Stimulated activated memory B cell treated with anti-CD40 and anti-IgM and Interleukin-4, amounts not matched to agents 10 μg/mL and 1 μg/mL and 100 μg/mL, for 72 hours (primary cell): Measurements from ENCODE around the gene TP53BP2.
"Not testable (repeated sequence)": the region's sequence is repeated elsewhere in the genome, so short reads cannot be mapped to it uniquely, and the experiment has no call there.

ENCODE experiments used
- ATAC-seq: fragments of 150-1000 bp; cut with Tn5 transposase; 2 replicates; pipeline ENCODE4 v1.10.0; 2021
- H3K27ac Mint-ChIP-seq: one replicate; pipeline ENCODE4 v1.8.0; 2022; ENCODE audit warnings: mild to moderate bottlenecking, mixed read lengths
- H3K27me3 Mint-ChIP-seq: one replicate; pipeline ENCODE4 v1.8.0; 2022; ENCODE audit warnings: mixed read lengths
- H3K36me3 Mint-ChIP-seq: one replicate; pipeline ENCODE4 v1.8.0; 2022; ENCODE audit warnings: mixed read lengths
- H3K4me1 Mint-ChIP-seq: one replicate; pipeline ENCODE4 v1.8.0; 2022; ENCODE audit warnings: mixed read lengths
- H3K4me3 Mint-ChIP-seq: one replicate; pipeline ENCODE4 v1.8.0; 2022; ENCODE audit warnings: mild to moderate bottlenecking, moderate library complexity, mixed read lengths
- H3K9me3 Mint-ChIP-seq: one replicate; pipeline ENCODE4 v1.8.0; 2022; ENCODE audit warnings: mixed read lengths

TP53BP2 gene

DNA sequence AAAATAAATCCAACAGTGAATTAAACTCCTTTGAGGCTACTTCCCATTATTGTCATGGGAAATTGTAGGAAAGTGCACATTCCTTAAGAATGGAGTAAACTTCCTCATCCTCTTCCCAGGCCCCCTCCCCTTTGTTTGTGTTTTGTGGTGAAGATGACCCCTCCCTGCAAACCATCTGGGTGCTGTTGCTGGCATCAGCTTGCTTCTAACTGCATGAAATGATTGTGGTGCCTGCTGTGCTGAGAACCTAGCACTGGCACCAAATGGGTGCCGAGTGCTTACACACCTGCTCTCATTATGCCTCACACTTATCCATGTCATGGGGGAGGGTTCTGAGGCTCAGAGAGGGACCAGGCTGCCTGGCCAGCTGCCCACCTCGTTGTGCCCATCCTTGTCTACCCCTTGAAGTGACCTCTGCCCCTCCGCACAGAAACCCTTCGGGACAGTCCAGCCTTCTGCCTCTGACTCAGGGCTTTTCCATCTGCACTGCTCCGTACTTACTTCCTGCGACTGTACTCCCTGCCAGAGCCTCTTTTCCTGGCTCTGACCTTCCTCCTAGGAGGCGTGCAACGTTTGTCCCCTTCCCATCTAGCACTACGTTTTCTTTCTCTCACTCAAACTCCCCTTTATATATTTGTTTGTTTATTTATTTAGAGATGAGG, 102.8 kb downstream of the TP53BP2 start:
- H3K27ac Mint-ChIP-seq = peak overlapping the region; percentile 62
- no peaks in the 10 kb centered on the region for H3K27me3 Mint-ChIP-seq
- no peak overlapping the region for H3K4me3 Mint-ChIP-seq
- H3K36me3 Mint-ChIP-seq = peaks cover 37% of the 10 kb centered on the region
- ATAC-seq = no peak
- peaks cover 10% of the 10 kb centered on the region for H3K4me1 Mint-ChIP-seq
- H3K9me3 Mint-ChIP-seq = no peaks in the 10 kb centered on the region

DNA sequence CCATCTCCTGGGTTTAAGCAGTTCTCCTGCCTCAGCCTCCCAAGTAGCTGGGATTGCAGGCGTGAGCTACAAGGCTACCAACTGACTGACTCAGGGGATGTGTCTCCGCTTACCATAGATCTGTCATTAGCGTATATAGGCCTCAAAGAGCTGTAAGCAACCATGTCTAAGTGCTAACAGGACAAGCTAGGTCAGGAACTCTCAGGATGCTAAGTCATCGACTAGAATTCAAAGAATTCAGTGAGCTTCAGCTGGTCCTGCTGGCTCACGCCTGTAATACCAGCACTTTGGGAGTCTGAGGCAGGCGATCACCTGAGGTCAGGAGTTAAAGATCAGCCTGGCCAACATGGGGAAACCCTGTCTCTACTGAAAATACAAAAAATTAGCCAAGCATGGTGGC, 103.9 kb downstream of the TP53BP2 start:
- Mint-ChIP-seq H3K4me3 (no peak overlapping the region), H3K36me3 (peaks cover 31% of the 10 kb centered on the region), H3K9me3 (no peaks in the 10 kb centered on the region), H3K27ac (no peak overlapping the region), H3K27me3 (no peaks in the 10 kb centered on the region), H3K4me1 (no peaks in the 10 kb centered on the region)
- ATAC-seq = no peak

DNA sequence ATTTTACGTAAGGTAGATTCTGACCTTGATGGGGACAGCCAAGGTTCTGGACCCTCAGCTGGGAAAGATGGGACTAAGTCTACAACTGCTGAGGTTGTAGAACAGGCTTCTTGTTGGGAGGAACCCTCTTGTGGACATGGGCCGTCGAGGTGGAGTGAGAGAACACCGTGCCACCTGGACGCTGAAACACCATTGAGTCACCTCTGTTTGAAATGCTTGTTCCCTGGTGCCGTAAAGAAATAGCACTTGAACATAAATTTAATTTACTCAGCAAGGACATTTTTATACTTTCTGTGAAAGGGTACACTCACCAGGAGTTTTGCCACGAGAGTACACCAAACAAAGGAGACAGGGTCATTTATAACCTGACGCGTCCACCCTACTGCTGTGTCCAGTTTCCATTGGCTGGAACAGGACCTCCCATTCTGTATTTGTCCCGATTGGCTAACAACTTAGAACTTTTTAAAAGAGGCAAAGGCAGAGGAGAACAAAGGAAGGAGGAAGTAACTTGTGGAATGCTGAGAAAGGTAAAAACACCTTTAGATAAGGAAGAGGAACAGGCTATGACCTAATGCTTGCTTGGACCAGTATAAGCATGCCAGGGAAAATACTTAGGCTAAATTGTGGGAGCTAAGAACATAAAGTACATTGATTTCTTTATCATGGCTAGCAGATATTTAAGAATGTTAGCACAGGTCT, 105.6 kb downstream of the TP53BP2 start:
- not testable (repeated sequence) for H3K4me3 Mint-ChIP-seq, ATAC-seq, H3K9me3 Mint-ChIP-seq, H3K27ac Mint-ChIP-seq, H3K27me3 Mint-ChIP-seq, H3K4me1 Mint-ChIP-seq
- peaks cover 29% of the 10 kb centered on the region for H3K36me3 Mint-ChIP-seq

DNA sequence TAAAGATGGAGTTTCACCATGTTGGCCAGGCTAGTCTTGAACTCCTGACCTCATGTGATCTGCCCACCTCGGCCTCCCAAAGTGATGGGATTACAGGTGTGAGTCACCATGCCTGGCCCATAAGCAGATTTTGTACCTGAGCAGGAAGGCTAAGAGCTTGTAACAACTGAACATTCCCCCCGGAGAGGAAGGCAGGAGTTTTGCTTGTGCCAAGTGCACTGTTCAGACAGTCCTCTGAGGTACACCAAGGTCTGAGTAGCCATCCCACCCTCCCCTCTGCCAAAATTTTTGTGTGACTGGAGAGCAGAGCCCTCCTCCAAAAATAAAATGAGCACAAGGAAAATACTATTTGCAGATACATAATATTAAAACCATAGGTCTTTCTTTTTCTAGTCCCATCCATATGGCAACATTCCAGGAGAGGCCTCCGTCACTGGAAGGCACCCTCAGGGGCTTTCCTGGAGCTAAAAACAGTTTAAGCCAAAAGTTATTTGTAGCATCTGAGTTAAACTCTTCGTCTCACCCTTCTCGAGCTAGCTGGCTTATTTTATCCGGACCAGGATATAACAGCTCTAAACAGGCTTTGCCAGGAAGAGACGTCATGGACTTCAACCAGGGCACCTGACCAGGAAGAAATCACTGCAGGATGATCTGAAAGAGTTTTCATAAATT, 106.2 kb downstream of the TP53BP2 start:
- peaks cover 4% of the 10 kb centered on the region for H3K4me1 Mint-ChIP-seq
- peaks cover 23% of the 10 kb centered on the region for H3K36me3 Mint-ChIP-seq
- ATAC-seq = no peak
- no peak overlapping the region for H3K4me3 Mint-ChIP-seq
- no peaks in the 10 kb centered on the region for H3K27me3 Mint-ChIP-seq
- H3K9me3 Mint-ChIP-seq = no peaks in the 10 kb centered on the region
- no peak overlapping the region for H3K27ac Mint-ChIP-seq

DNA sequence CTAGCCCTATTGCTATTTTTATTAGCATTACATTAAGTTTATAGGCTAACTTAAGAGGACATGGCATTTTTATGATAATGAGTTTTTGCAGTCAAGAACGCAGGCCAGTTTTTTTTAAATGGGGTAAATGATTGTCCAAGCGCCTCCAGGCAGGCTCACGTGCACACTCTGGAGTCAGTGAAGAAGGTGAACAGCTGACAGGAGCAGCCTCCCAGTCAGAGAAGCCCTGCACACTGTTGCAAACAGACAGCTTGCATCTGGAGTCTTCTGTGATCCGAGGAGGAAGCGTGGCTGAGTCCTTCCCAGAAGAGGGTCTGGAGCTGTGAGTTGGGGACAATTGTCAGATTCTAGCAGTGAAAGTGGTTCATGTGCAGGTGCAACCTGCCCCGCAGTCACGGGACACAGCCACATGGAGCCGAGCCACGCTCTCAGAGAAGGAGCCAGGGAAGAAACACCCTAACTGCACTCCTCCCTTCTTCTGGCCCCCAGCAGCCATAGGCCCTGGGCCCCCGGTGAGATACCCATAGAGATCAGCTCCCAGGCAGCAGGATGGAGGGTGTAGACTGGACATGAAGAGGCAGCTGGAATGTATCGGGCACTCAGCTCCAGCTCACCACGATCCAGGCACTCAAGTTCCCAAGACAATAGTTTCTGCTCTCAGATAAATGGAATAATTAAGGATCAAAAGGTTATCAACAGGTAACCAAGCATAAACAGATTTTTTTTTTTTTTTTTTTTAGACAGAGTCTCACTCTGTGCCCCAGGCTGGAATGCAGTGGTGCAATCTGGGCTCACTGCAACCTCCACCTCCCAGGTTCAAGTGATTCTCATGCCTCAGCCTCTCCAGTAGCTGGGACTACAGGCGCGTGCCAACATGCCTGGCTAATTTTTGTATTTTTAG, 107.0 kb downstream of the TP53BP2 start:
- peaks cover 15% of the 10 kb centered on the region for H3K36me3 Mint-ChIP-seq
- H3K27me3 Mint-ChIP-seq = no peaks in the 10 kb centered on the region
- no peak overlapping the region for H3K4me3 Mint-ChIP-seq

DNA sequence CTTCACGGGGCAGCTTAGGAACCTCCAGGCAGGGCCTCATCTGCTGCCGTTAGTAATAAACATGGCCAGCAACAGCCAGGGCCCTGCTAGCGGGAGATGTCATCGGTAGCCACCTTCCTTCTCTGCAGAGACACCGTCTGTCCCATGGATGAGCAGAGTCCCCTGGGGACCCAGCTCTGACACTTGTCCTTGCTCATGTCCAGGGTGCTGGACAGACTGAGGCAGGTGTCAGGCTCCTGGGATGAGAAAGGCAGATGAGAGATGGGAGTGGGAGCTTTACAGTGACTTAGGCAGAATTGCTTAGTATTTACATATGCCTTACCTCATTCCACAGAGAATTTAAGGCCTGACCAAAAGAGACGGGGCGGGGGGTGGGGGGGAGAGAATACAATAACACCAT, 108.4 kb downstream of the TP53BP2 start:
- H3K27ac Mint-ChIP-seq = no peak overlapping the region
- H3K4me3 Mint-ChIP-seq = no peak overlapping the region
- peaks cover 6% of the 10 kb centered on the region for H3K36me3 Mint-ChIP-seq
- H3K4me1 Mint-ChIP-seq = peaks cover 4% of the 10 kb centered on the region
- H3K27me3 Mint-ChIP-seq = no peaks in the 10 kb centered on the region
- no peaks in the 10 kb centered on the region for H3K9me3 Mint-ChIP-seq
- ATAC-seq = no peak

More for the DNA sequence above, 107.0 kb downstream of the TP53BP2 start:
- H3K27ac Mint-ChIP-seq = no peak overlapping the region
- H3K4me1 Mint-ChIP-seq = peaks cover 4% of the 10 kb centered on the region
- H3K9me3 Mint-ChIP-seq = no peaks in the 10 kb centered on the region
- no peak for ATAC-seq

DNA sequence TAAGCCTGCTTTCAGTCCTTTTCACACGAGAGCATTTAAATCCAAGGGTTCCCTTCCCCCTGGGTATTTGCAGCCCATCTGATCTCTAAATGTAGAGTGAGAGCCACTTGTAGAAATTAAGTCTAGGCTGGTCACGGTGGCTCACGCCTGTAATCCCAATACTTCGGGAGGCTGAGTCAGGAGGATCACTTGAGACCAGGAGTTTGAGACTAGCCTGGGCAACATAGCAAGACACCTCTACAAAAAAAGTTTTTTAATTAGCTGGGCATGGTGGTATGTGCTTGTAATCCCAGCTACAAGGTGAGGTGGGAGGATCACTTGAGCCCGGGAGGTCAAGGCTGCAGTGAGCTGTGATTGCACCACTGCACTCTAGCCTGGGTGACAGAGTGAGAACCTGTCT, 109.1 kb downstream of the TP53BP2 start:
- not testable (repeated sequence) for H3K36me3 Mint-ChIP-seq

DNA sequence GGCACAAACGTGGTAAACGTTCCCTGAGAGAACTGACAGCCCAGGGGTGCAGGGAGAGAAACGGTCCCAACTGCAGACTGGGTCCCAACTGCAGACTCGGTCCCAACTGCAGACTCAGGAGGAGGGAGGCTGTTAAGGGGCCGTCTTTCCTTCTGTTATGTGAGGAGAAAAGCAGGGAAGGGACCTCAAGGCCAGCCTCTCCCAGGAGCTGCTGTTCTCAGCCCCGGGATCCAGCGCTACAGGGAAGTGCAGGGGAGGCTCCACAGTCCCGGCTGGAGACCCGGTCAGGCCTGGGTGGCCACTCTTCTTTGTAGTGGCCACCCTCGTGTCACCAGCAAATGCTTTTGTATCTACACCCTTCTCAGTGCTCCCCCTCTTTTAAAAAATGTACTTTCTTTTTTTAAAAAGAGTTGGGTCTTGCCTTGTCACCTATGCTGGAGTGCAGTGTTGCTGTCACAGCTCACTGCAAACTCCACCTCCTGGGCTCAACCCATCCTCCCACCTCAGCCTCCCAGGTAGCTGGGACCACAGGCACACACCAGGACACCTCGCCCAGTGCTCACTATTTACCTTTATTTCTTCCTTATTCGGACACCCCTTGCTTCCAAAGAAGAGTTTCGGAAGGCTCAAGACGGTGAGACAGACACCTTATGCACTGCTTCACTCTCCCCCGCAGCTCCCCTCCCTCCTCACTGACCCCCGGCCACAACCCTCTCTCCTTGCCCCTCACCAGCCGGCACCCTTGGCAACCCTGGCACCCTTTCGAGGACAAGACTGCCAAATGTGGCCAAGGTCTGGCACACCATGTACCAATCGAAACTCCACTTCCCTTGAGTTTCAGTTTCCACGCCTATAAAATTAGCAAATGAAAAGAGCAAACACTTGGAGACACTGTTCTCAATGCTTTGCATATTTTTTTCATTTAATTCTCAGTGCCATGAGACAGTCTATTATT, 111.6 kb downstream of the TP53BP2 start:
- H3K4me1 Mint-ChIP-seq = peaks cover 25% of the 10 kb centered on the region
- H3K27ac Mint-ChIP-seq = peak overlapping the region; percentile 44
- H3K36me3 Mint-ChIP-seq = peaks cover 25% of the 10 kb centered on the region
- H3K27me3 Mint-ChIP-seq = no peaks in the 10 kb centered on the region
- no peak overlapping the region for H3K4me3 Mint-ChIP-seq
- ATAC-seq = no peak
- no peaks in the 10 kb centered on the region for H3K9me3 Mint-ChIP-seq

More for the DNA sequence above, 109.1 kb downstream of the TP53BP2 start:
- H3K4me1 Mint-ChIP-seq, H3K9me3 Mint-ChIP-seq, ATAC-seq, H3K27ac Mint-ChIP-seq, H3K4me3 Mint-ChIP-seq, H3K27me3 Mint-ChIP-seq: not testable (repeated sequence)

DNA sequence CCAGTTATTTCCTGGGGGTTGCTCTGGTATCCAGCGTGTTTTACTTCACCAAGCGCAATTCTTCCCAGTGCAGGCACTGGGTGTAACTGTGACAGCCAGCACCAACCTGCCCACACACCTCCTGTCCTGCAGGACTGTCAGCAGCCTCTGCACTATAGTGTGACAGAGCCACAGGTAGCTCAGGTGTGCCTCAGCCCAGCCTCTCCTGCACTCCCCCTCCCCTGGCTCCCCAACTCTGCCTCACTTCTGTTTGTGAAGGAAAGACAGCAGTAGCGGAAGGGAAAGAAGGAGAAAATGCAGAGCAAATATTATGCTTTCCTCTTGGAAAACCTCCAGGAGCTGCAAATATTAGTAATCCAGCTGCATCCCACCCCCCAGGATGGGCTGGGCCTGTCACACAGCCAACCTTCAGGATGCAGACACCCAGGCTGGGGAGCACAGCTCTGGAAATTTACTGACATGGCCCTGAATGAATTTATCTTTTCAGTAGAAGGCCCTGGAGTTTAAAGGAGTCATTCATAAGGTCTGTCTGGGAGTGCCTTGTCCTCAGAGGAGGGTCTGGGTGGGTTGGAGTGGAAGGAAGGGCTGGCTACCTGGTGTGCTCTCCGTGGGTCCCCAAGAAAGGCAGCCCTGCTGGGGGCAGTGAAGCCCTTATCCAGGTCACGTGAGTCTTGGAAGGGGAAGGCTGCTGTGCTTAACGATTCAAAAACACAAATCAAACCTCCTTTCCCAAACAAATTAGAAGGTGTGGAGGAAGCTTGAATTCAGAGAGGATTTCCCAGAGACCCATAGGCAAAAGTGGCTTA, 112.6 kb downstream of the TP53BP2 start:
- Mint-ChIP-seq H3K9me3 (no peaks in the 10 kb centered on the region), H3K27ac (peak overlapping the region; percentile 44), H3K4me1 (peaks cover 32% of the 10 kb centered on the region), H3K36me3 (peaks cover 25% of the 10 kb centered on the region), H3K4me3 (no peak overlapping the region), H3K27me3 (no peaks in the 10 kb centered on the region)
- ATAC-seq = no peak

DNA sequence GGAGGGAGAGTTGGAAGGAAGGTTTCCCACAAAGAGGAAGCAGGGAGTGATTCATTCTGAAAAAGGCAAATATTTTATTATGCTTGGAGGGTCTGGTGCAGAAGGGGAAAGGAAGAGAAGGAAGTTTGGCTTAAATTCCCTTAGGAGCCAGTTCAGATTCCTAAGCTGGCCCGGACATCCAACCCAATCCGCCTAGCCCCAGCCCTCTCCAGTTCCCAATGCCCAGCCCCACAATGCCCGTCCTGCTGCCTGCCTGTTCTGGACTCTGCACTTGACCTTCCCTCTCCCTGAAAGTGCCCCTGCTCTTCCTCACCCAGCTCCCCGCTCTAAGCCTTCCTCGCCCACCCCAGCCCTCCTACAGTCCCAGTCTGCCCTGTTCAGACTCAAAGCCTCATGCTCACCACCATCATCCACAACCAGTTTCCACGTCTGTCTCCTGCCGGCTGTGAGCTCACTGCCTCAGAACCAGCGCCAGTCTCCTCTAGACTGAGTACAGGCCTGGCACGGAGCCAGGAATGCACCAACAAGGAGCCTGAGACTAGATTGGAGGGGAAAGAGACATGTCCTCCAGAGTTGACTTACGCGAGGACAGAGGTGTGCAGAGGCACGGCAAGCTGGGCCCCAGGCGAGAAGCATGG, 114.5 kb downstream of the TP53BP2 start:
- H3K27me3 Mint-ChIP-seq = no peaks in the 10 kb centered on the region
- ATAC-seq = no peak
- H3K4me3 Mint-ChIP-seq = no peak overlapping the region
- H3K36me3 Mint-ChIP-seq = peaks cover 29% of the 10 kb centered on the region
- H3K27ac Mint-ChIP-seq = peak overlapping the region; percentile 68
- no peaks in the 10 kb centered on the region for H3K9me3 Mint-ChIP-seq
- peaks cover 52% of the 10 kb centered on the region for H3K4me1 Mint-ChIP-seq

DNA sequence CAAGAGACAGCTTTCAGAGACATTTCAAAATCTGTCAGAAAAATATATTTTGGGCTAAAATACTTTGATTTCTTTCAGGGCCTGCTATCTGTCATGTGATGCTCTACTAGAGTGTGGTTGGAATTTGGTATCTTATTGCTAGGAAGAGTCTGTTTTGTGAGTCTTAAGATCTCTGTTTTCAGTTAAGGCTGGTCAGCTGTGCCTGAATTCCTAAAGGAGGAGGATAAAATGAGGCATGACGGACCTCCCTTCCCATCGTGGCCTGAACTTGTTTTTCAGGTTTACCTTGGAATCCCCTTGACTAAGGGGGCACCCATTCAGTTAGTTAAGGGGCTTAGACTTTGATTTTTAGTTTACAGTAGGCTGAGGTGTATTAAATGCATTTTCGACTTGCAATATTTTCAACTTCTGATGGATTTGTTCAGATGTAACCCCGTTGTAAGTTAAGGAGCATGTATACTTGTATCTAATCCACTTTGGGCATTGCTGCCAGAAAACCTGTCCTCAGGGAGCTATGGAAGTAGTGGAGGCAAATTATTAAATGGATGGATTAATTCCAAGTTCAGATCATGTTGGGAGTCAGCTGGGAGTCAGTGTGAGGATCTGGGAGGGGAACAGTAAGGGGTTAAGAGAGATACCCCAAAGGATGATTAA, 115.1 kb downstream of the TP53BP2 start:
- H3K9me3 Mint-ChIP-seq = no peaks in the 10 kb centered on the region
- peak overlapping the region; percentile 68 for H3K27ac Mint-ChIP-seq
- H3K36me3 Mint-ChIP-seq = peaks cover 29% of the 10 kb centered on the region
- no peak overlapping the region for H3K4me3 Mint-ChIP-seq
- peaks cover 54% of the 10 kb centered on the region for H3K4me1 Mint-ChIP-seq
- H3K27me3 Mint-ChIP-seq = no peaks in the 10 kb centered on the region
- no peak for ATAC-seq

DNA sequence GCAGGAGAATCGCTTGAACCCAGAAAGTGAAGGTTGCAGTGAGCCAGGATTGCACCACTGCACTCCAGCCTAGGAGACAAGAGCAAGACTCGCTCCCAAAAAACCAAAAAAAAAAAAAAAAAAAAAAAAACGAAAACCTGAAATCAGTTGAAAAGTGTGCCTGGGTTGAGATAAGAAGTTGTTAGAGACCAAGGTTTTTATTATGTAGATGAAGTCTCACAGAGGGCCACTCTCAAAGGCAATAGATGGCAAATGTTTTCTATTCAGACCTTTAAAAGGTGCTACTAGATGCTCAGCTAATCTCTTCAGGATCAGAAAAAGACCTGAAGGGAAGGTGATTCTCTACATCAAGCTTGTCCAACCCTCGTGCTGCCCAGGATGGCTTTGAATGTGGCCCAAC, 115.8 kb downstream of the TP53BP2 start:
- H3K27ac Mint-ChIP-seq = peak overlapping the region; percentile 68
- peaks cover 29% of the 10 kb centered on the region for H3K36me3 Mint-ChIP-seq
- H3K27me3 Mint-ChIP-seq = no peaks in the 10 kb centered on the region
- H3K4me3 Mint-ChIP-seq = no peak overlapping the region
- H3K9me3 Mint-ChIP-seq = no peaks in the 10 kb centered on the region
- no peak for ATAC-seq
- H3K4me1 Mint-ChIP-seq = peaks cover 61% of the 10 kb centered on the region
